HEK293 (cell line): Measurements from ENCODE around the gene MEAK7.

Experiments
- CTCF ChIA-PET: fragments of 350-600 bp; formaldehyde crosslinking; extraction: SDS; loops from one replicate; lab custom pipeline; 2021; ENCODE audit warnings: antibody characterized with exemption; lab: Yijun Ruan, JAX
- POLR2A ChIA-PET: fragments of 300-600 bp; formaldehyde crosslinking; extraction: SDS; loops from one replicate; lab custom pipeline; 2020; ENCODE audit warnings: antibody characterized with exemption, inconsistent platforms; lab: Yijun Ruan, JAX
- H3K27ac ChIP-seq: fragments of 200-500 bp; sonication (Bioruptor generic); 2 replicates; pipeline ENCODE4 v1.5.1; 2014; ENCODE audit warnings: low read depth, low read length, control low read depth, inconsistent platforms; ENCODE audit errors: extremely low read depth
- H3K36me3 ChIP-seq, 2 experiments: fragments of 200-500 bp in 1 of 2; sonication (Bioruptor generic) in 1 of 2; 1 replicate in 1 of 2; 2 replicates in 1 of 2; pipeline ENCODE4 v1.5.1; 2014 to 2017; ENCODE audit warnings: inconsistent platforms in 2 of 2, low read length in 2 of 2; ENCODE audit not compliant: control insufficient read depth in 2 of 2, insufficient read depth in 1 of 2
- H3K4me1 ChIP-seq: fragments of 200-500 bp; sonication (Bioruptor generic); 2 replicates; pipeline ENCODE4 v1.5.1; 2014; ENCODE audit warnings: mild to moderate bottlenecking, low read length, inconsistent platforms; ENCODE audit not compliant: control insufficient read depth, insufficient read depth
- H3K4me3 ChIP-seq: 2 replicates; pipeline ENCODE4 v1.5.1; 2011; ENCODE audit warnings: low read depth, mild to moderate bottlenecking, control low read depth, low read length, moderate library complexity
- H3K9me3 ChIP-seq: fragments of 200-500 bp; sonication (Bioruptor generic); 2 replicates; pipeline ENCODE4 v1.5.1; 2014; ENCODE audit warnings: low read depth, low read length, inconsistent platforms; ENCODE audit not compliant: control insufficient read depth, insufficient read depth
- BCL11B ChIP-seq: fragments of 450-650 bp; formaldehyde crosslinking; IDR thresholded peaks from 2 replicates; pipeline ENCODE4 v1.5.1; 2016; ENCODE audit warnings: low read depth, missing biosample characterization, missing genetic modification characterization
- EGR2 ChIP-seq: fragments of 450-650 bp; formaldehyde crosslinking; IDR thresholded peaks from 2 replicates; pipeline ENCODE4 v1.5.1; 2016; ENCODE audit warnings: low read depth, missing biosample characterization, missing genetic modification characterization
- FEZF1 ChIP-seq: fragments of 450-650 bp; formaldehyde crosslinking; IDR thresholded peaks from 2 replicates; pipeline ENCODE4 v1.5.1; 2016; ENCODE audit warnings: missing biosample characterization, missing genetic modification characterization
- GLIS2 ChIP-seq: fragments of 450-650 bp; formaldehyde crosslinking; IDR thresholded peaks from 2 replicates; pipeline ENCODE4 v1.5.1; 2016; ENCODE audit warnings: missing biosample characterization, missing genetic modification characterization
- HOXA7 ChIP-seq: sonication (generic); formaldehyde crosslinking; IDR thresholded peaks from 2 replicates; pipeline ENCODE4 v1.8.1; 2022; ENCODE audit warnings: missing genetic modification reagents, borderline replicate concordance
- KLF9 ChIP-seq: fragments of 450-650 bp; formaldehyde crosslinking; IDR thresholded peaks from 2 replicates; pipeline ENCODE4 v1.5.1; 2016; ENCODE audit warnings: missing biosample characterization, missing genetic modification characterization, low read depth
- PRDM6 ChIP-seq: fragments of 450-650 bp; formaldehyde crosslinking; IDR thresholded peaks from 2 replicates; pipeline ENCODE4 v1.5.1; 2017; ENCODE audit warnings: missing biosample characterization, missing genetic modification characterization
- ZNF112 ChIP-seq: fragments of 450-650 bp; formaldehyde crosslinking; IDR thresholded peaks from 2 replicates; pipeline ENCODE4 v1.5.0; 2017; ENCODE audit warnings: missing biosample characterization, missing genetic modification characterization
- ZNF211 ChIP-seq: fragments of 450-650 bp; formaldehyde crosslinking; IDR thresholded peaks from 2 replicates; pipeline ENCODE4 v1.5.1; 2016; ENCODE audit warnings: low read depth, missing biosample characterization, missing genetic modification characterization
- ZNF350 ChIP-seq: fragments of 450-650 bp; formaldehyde crosslinking; IDR thresholded peaks from 2 replicates; pipeline ENCODE4 v1.5.0; 2017; ENCODE audit warnings: missing biosample characterization, mild to moderate bottlenecking, missing genetic modification characterization
- ZNF354C ChIP-seq: fragments of 450-650 bp; formaldehyde crosslinking; IDR thresholded peaks from 2 replicates; pipeline ENCODE4 v1.5.1; 2016; ENCODE audit warnings: missing biosample characterization, missing genetic modification characterization, low read depth, borderline replicate concordance
- ZNF394 ChIP-seq: fragments of 450-650 bp; formaldehyde crosslinking; IDR thresholded peaks from 2 replicates; pipeline ENCODE4 v1.5.1; 2016; ENCODE audit warnings: missing biosample characterization, missing genetic modification characterization, mild to moderate bottlenecking, moderate library complexity, borderline replicate concordance
- ZNF433 ChIP-seq: fragments of 450-650 bp; formaldehyde crosslinking; IDR thresholded peaks from 2 replicates; pipeline ENCODE4 v1.5.1; 2016; ENCODE audit warnings: missing biosample characterization, missing genetic modification characterization, low read depth
- ZNF449 ChIP-seq: fragments of 450-650 bp; formaldehyde crosslinking; IDR thresholded peaks from 2 replicates; pipeline ENCODE4 v1.5.1; 2017; ENCODE audit warnings: missing biosample characterization, mild to moderate bottlenecking, missing genetic modification characterization, moderate library complexity
- ZNF549 ChIP-seq: fragments of 450-650 bp; IDR thresholded peaks from 2 replicates; pipeline ENCODE4 v1.5.1; 2018; ENCODE audit warnings: missing biosample characterization, missing genetic modification characterization, mild to moderate bottlenecking, inconsistent platforms, moderate library complexity
- ZNF561 ChIP-seq: fragments of 450-650 bp; IDR thresholded peaks from 2 replicates; pipeline ENCODE4 v1.5.1; 2018; ENCODE audit warnings: missing biosample characterization, missing genetic modification characterization, borderline replicate concordance
- ZNF580 ChIP-seq: fragments of 450-650 bp; formaldehyde crosslinking; IDR thresholded peaks from 2 replicates; pipeline ENCODE4 v1.5.1; 2016; ENCODE audit warnings: missing biosample characterization, missing genetic modification characterization
- ZNF645 ChIP-seq: fragments of 450-650 bp; formaldehyde crosslinking; IDR thresholded peaks from 2 replicates; pipeline ENCODE4; 2016; ENCODE audit warnings: missing biosample characterization, missing genetic modification characterization
- ZNF660 ChIP-seq: fragments of 450-650 bp; IDR thresholded peaks from 2 replicates; pipeline ENCODE4 v1.5.1; 2018; ENCODE audit warnings: missing biosample characterization, mild to moderate bottlenecking, missing genetic modification characterization
- ZNF677 ChIP-seq: fragments of 450-650 bp; IDR thresholded peaks from 2 replicates; pipeline ENCODE4 v1.5.0; 2018; ENCODE audit warnings: missing biosample characterization, mild to moderate bottlenecking, missing genetic modification characterization, moderate library complexity
- ZNF692 ChIP-seq: fragments of 450-650 bp; formaldehyde crosslinking; IDR thresholded peaks from 2 replicates; pipeline ENCODE4 v1.5.1; 2016; ENCODE audit warnings: missing biosample characterization, missing genetic modification characterization
- ZNF701 ChIP-seq: fragments of 450-650 bp; formaldehyde crosslinking; IDR thresholded peaks from 2 replicates; pipeline ENCODE4 v1.5.1; 2016; ENCODE audit warnings: missing biosample characterization, missing genetic modification characterization
- ZSCAN16 ChIP-seq: fragments of 450-650 bp; formaldehyde crosslinking; IDR thresholded peaks from 2 replicates; pipeline ENCODE4 v1.5.1; 2016; ENCODE audit warnings: missing biosample characterization, missing genetic modification characterization

The MEAK7 gene

GRCh38 chr16:84511180-84511800 lies 6.8 kb upstream of the MEAK7 start (continued):
- TF ChIP-seq ZNF433 (tag by site-specific recombination) (no peak), ZNF692 (tag by site-specific recombination) (peak; percentile 23; the same call in 1 of the 2 replicates), ZNF660 (tag by site-specific recombination) (peak; percentile 91), BCL11B (tag by site-specific recombination) (no peak)

GRCh38 chr16:84509032-84509950 lies 4.8 kb upstream of the MEAK7 start:
- Histone ChIP-seq H3K9me3 (no peaks in the 10 kb centered on the region), H3K27ac (no peak overlapping the region)
- TF ChIP-seq ZNF701 (tag by site-specific recombination) = no peak
- no peak for TF ChIP-seq ZNF549 (tag by site-specific recombination)
- no peak for TF ChIP-seq ZNF677 (tag by site-specific recombination)
- TF ChIP-seq EGR2 (tag by site-specific recombination) = no peak
- no peak for TF ChIP-seq PRDM6 (tag by site-specific recombination)
- no peak for TF ChIP-seq GLIS2 (tag by site-specific recombination)
- TF ChIP-seq, all 188 proteins: peak for 0
- Histone ChIP-seq H3K36me3 (no peaks in the 10 kb centered on the region), H3K4me1 (peaks cover 4% of the 10 kb centered on the region), H3K4me3 (no peak overlapping the region)
- POLR2A ChIA-PET = interaction anchor here (0.6 kb wide), 1 partner anchor 63 kb away, joined by 4 read pairs; no protein-coding TSS in a partner anchor
- CTCF ChIA-PET = interaction anchor here (0.6 to 12.1 kb wide), 10 partner anchors 11 to 553 kb away, joined by 3 to 137 read pairs (median 3); partner anchors contain the start of gene COTL1

GRCh38 chr16:84508502-84508901 lies 4.0 kb upstream of the MEAK7 start:
- ChIA-PET CTCF (interaction anchor here (0.6 to 12.1 kb wide), 9 partner anchors 12 to 552 kb away, joined by 3 to 137 read pairs (median 6); partner anchors contain the start of gene COTL1), POLR2A (interaction anchor here (0.6 kb wide), 1 partner anchor 64 kb away, joined by 4 read pairs; no protein-coding TSS in a partner anchor)
- no peak overlapping the region for H3K27ac ChIP-seq
- TF ChIP-seq ZNF449 (tag by site-specific recombination) = no peak
- TF ChIP-seq FEZF1 (tag by site-specific recombination) = no peak
- TF ChIP-seq ZNF354C (tag by site-specific recombination) = no peak
- no peak for TF ChIP-seq ZNF701 (tag by site-specific recombination)
- TF ChIP-seq HOXA7 (CRISPR knock-in tag) = no peak
- no peak for TF ChIP-seq ZNF211 (tag by site-specific recombination)
- no peak for TF ChIP-seq ZNF433 (tag by site-specific recombination)
- no peak for TF ChIP-seq ZNF112 (tag by site-specific recombination)
- no peak for TF ChIP-seq ZNF561 (tag by site-specific recombination)
- no peak for TF ChIP-seq ZNF645 (tag by site-specific recombination)
- TF ChIP-seq ZNF350 (tag by site-specific recombination) = no peak
- TF ChIP-seq ZNF580 (tag by site-specific recombination) = no peak
- TF ChIP-seq ZNF394 (tag by site-specific recombination) = no peak
- no peak for TF ChIP-seq ZSCAN16 (tag by site-specific recombination)
- no peak for TF ChIP-seq KLF9 (tag by site-specific recombination)
- H3K36me3 ChIP-seq = no peaks in the 10 kb centered on the region
- H3K4me3 ChIP-seq = no peak overlapping the region
- H3K9me3 ChIP-seq = no peaks in the 10 kb centered on the region
- H3K4me1 ChIP-seq = peaks cover 6% of the 10 kb centered on the region
